Measurements from ENCODE around the gene CFAP100.

- TF ChIP-seq CTCF (IDR thresholded peaks at IDR 0.05) (no peak), ZFX (IDR thresholded peaks at IDR 0.05; ENCODE audit: borderline replicate concordance) (no peak)
Observed at GRCh38 chr3:126391631-126392030, 3.1 kb upstream of the CFAP100 start.
